ENCODE results near the gene UGCG.
A peak's percentile ranks its signal among the peaks of the same experiment; 100 is the strongest.

Gene UGCG

DNA sequence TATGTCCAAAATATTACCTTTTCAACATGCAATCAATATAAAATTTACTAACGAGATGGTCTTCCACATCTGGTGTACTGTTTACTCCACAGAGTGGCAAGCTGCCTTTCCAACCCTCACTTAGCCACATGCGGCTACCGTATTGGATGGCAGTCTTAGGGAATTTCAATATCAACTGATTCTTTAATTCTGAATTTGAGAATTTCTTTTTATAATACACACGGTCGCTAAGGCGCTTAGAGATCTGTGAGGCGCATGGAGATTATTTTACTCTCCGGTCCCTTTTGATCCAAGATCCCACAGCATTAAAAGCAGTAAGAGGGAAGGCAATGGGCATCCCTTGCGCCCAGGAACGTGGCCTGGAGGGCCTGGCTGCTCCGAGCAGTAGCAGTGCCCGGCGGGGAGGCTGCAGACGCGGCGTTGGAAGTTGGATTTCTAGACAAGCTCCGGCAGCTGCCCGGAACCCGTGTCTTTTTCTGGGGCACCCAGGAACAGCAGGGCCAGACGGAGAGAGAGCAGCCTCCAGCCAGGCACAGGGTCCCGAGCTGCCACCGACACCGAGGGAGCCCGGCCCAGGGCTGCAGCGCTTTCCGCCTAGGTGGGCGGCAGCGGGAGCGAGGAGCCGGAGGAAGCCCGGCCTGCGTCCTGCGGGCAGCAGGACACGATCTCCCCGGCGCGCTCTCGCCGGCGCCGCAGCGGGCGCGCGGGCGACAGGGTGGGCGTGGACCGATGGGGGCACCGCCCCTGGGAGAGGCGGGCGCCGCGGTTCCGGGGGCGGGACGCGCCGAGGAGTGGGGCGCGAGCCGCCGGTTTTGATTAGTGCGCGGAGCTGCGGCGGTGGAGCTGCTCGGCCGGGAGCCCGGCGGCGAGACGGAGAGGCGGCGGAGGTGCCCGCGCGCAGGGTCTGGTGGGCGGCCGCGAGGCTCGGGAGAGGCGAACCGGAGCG, at the start of gene UGCG:
Gene UGCG (plus strand): TSS at position 819 of the 946 bp plus-strand sequence. CDS start 402 bp downstream, outside the sequence.
- DNase-seq (ENCODE audit: low read depth): peak; percentile 83
- TF ChIP-seq, protein P1, sequence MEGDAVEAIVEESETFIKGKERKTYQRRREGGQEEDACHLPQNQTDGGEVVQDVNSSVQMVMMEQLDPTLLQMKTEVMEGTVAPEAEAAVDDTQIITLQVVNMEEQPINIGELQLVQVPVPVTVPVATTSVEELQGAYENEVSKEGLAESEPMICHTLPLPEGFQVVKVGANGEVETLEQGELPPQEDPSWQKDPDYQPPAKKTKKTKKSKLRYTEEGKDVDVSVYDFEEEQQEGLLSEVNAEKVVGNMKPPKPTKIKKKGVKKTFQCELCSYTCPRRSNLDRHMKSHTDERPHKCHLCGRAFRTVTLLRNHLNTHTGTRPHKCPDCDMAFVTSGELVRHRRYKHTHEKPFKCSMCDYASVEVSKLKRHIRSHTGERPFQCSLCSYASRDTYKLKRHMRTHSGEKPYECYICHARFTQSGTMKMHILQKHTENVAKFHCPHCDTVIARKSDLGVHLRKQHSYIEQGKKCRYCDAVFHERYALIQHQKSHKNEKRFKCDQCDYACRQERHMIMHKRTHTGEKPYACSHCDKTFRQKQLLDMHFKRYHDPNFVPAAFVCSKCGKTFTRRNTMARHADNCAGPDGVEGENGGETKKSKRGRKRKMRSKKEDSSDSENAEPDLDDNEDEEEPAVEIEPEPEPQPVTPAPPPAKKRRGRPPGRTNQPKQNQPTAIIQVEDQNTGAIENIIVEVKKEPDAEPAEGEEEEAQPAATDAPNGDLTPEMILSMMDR (conservative IDR thresholded peaks at IDR 0.05; ENCODE audit: control insufficient read depth, insufficient read depth, low read depth, low read length): no peak
- H3K4me3 ChIP-seq (ENCODE audit: control insufficient read depth, low read depth, low read length): peak within 1 kb of the TSS; percentile 94

DNA sequence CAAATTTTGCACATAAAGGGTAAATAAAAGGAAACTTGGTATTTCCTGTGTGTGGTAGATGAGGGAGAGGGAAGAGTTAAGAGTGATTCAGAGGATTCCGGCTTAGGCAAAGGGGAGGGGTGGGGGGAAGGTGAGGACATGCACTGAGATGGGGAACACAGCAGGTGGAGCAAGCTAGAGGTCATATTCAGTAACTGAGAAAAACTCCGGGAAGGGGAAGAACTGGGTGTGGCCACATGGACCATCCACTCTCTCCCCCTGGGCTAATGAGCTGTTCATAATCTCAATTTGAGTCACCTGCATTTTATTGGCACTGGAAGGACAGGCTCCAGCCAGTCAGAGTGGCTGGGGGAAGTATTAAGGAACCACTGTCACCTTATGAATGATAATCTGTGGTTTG, 45.1 kb upstream of the UGCG start:
- DNase-seq (ENCODE audit: low read depth): peak; percentile 27
- no peak overlapping the region for H3K4me3 ChIP-seq (ENCODE audit: control insufficient read depth, low read depth, low read length)
- TF ChIP-seq, protein P1 (conservative IDR thresholded peaks at IDR 0.05; ENCODE audit: control insufficient read depth, insufficient read depth, low read depth, low read length): no peak

- TF ChIP-seq, protein P1 (conservative IDR thresholded peaks at IDR 0.05; ENCODE audit: control insufficient read depth, insufficient read depth, low read depth, low read length): no peak
- no peak overlapping the region for H3K4me3 ChIP-seq (ENCODE audit: control insufficient read depth, low read depth, low read length)
- peak; percentile 43 for DNase-seq (ENCODE audit: low read depth)
Measured at GRCh38 chr9:111852291-111852690, 44.3 kb upstream of the UGCG start.

DNA sequence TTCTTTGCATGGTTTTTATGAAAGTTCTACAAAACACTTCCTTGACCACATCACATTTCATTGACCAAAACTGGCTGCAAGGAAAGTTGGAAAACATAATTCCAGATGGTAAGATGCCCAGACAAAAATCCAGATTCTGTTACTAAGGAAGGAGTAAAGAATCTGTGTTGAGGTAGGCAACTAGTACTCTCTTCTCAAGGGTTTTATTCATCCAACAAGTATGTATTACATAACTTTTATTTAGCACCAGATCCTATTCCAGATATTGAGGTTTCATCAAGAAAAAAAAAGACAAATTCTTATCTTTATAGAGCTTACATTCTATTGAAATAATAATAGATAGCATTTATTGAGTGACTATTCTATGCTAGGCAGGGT, 43.2 kb upstream of the UGCG start:
- TF ChIP-seq, protein P1 (conservative IDR thresholded peaks at IDR 0.05; ENCODE audit: control insufficient read depth, insufficient read depth, low read depth, low read length): no peak
- DNase-seq (ENCODE audit: low read depth): no peak
- H3K4me3 ChIP-seq (ENCODE audit: control insufficient read depth, low read depth, low read length): no peak overlapping the region

- TF ChIP-seq, protein P1 (conservative IDR thresholded peaks at IDR 0.05; ENCODE audit: control insufficient read depth, insufficient read depth, low read depth, low read length): no peak
- peak; percentile 71 for DNase-seq (ENCODE audit: low read depth)
- no peak overlapping the region for H3K4me3 ChIP-seq (ENCODE audit: control insufficient read depth, low read depth, low read length)
Measured at GRCh38 chr9:111854799-111855198, 41.8 kb upstream of the UGCG start.

- TF ChIP-seq, protein P1 (conservative IDR thresholded peaks at IDR 0.05; ENCODE audit: control insufficient read depth, insufficient read depth, low read depth, low read length): no peak
- DNase-seq (ENCODE audit: low read depth): peak; percentile 71
- no peak overlapping the region for H3K4me3 ChIP-seq (ENCODE audit: control insufficient read depth, low read depth, low read length)
Measured at GRCh38 chr9:111857555-111858211, 38.9 kb upstream of the UGCG start.

Measured in fibroblast of mammary gland (primary cell).